Activated naive CD8-positive, alpha-beta T cell (primary cell): ENCODE results near the gene FDX2.
A peak's percentile ranks its signal among the peaks of the same experiment; 100 is the strongest.
"Not testable (repeated sequence)": the region's sequence is repeated elsewhere in the genome, so short reads cannot be mapped to it uniquely, and the experiment has no call there.

ENCODE experiments used
- H3K27ac Mint-ChIP-seq: one replicate; pipeline ENCODE4 v1.8.0; 2021; ENCODE audit warnings: mixed read lengths
- H3K27me3 Mint-ChIP-seq: one replicate; pipeline ENCODE4 v1.8.0; 2021; ENCODE audit warnings: mixed read lengths
- H3K36me3 Mint-ChIP-seq: one replicate; pipeline ENCODE4 v1.8.0; 2021; ENCODE audit warnings: mixed read lengths
- H3K4me1 Mint-ChIP-seq: one replicate; pipeline ENCODE4 v1.8.0; 2021; ENCODE audit warnings: low read depth, mixed read lengths
- H3K4me3 Mint-ChIP-seq: one replicate; pipeline ENCODE4 v1.8.0; 2021; ENCODE audit warnings: mild to moderate bottlenecking, mixed read lengths
- H3K9me3 Mint-ChIP-seq: one replicate; pipeline ENCODE4 v1.8.0; 2021; ENCODE audit warnings: low read depth, mixed read lengths

The FDX2 gene

GRCh38 chr19:10338940-10339339 is 23.1 kb upstream of the FDX2 start:
- Mint-ChIP-seq H3K4me3 (peak overlapping the region; percentile 91), H3K27me3 (no peaks in the 10 kb centered on the region), H3K4me1 (peaks cover 31% of the 10 kb centered on the region), H3K9me3 (no peaks in the 10 kb centered on the region), H3K27ac (peak overlapping the region; percentile 92), H3K36me3 (no peaks in the 10 kb centered on the region)

GRCh38 chr19:10336725-10337124 is 20.9 kb upstream of the FDX2 start:
- not testable (repeated sequence) for H3K4me3 Mint-ChIP-seq, H3K27me3 Mint-ChIP-seq, H3K9me3 Mint-ChIP-seq, H3K27ac Mint-ChIP-seq, H3K36me3 Mint-ChIP-seq
- H3K4me1 Mint-ChIP-seq, result peaks cover 48% of the 10 kb centered on the region

- Mint-ChIP-seq H3K27ac (no peak overlapping the region), H3K9me3 (no peaks in the 10 kb centered on the region), H3K27me3 (no peaks in the 10 kb centered on the region), H3K4me1 (peaks cover 46% of the 10 kb centered on the region), H3K36me3 (peaks cover 3% of the 10 kb centered on the region), H3K4me3 (no peak overlapping the region)
These were observed 19.7 kb upstream of the FDX2 start for GRCh38 chr19:10335352-10335985.

GRCh38 chr19:10334588-10335351 is 19.0 kb upstream of the FDX2 start:
- peak overlapping the region; percentile 53 for H3K4me3 Mint-ChIP-seq
- H3K27ac Mint-ChIP-seq, result no peak overlapping the region
- H3K4me1 Mint-ChIP-seq, result peaks cover 42% of the 10 kb centered on the region
- H3K9me3 Mint-ChIP-seq, result no peaks in the 10 kb centered on the region
- no peaks in the 10 kb centered on the region for H3K27me3 Mint-ChIP-seq
- peaks cover 3% of the 10 kb centered on the region for H3K36me3 Mint-ChIP-seq

GRCh38 chr19:10333758-10334587 is 18.2 kb upstream of the FDX2 start:
- H3K4me1 Mint-ChIP-seq, result peaks cover 34% of the 10 kb centered on the region
- no peaks in the 10 kb centered on the region for H3K9me3 Mint-ChIP-seq
- peak overlapping the region; percentile 96 for H3K27ac Mint-ChIP-seq
- H3K36me3 Mint-ChIP-seq, result peaks cover 3% of the 10 kb centered on the region
- peak overlapping the region; percentile 96 for H3K4me3 Mint-ChIP-seq
- H3K27me3 Mint-ChIP-seq, result no peaks in the 10 kb centered on the region

- H3K27me3 Mint-ChIP-seq, result no peaks in the 10 kb centered on the region
- no peaks in the 10 kb centered on the region for H3K9me3 Mint-ChIP-seq
- peak within 1 kb of the TSS; percentile 96 for H3K27ac Mint-ChIP-seq
- H3K36me3 Mint-ChIP-seq, result peaks cover 3% of the 10 kb centered on the region
- peak within 1 kb of the TSS; percentile 96 for H3K4me3 Mint-ChIP-seq
- H3K4me1 Mint-ChIP-seq, result peaks cover 26% of the 10 kb centered on the region
These were observed 17.3 kb upstream of the FDX2 start, which contains the start of gene RAVER1 for GRCh38 chr19:10332965-10333757. Gene RAVER1 (minus strand): TSS chr19:10333529. CDS start chr19:10333507, 22 bp downstream.

GRCh38 chr19:10332158-10332964 is 16.5 kb upstream of the FDX2 start:
- Mint-ChIP-seq H3K9me3 (no peaks in the 10 kb centered on the region), H3K4me1 (peaks cover 26% of the 10 kb centered on the region), H3K36me3 (peaks cover 3% of the 10 kb centered on the region), H3K27ac (peak overlapping the region; percentile 96), H3K4me3 (peak overlapping the region; percentile 96), H3K27me3 (no peaks in the 10 kb centered on the region)

GRCh38 chr19:10329555-10329954 is 13.7 kb upstream of the FDX2 start:
- peaks cover 3% of the 10 kb centered on the region for H3K36me3 Mint-ChIP-seq
- H3K27me3 Mint-ChIP-seq, result no peaks in the 10 kb centered on the region
- H3K9me3 Mint-ChIP-seq, result no peaks in the 10 kb centered on the region
- peaks cover 23% of the 10 kb centered on the region for H3K4me1 Mint-ChIP-seq
- H3K4me3 Mint-ChIP-seq, result no peak overlapping the region
- no peak overlapping the region for H3K27ac Mint-ChIP-seq

GRCh38 chr19:10328558-10329429 is 13.0 kb upstream of the FDX2 start:
- peaks cover 18% of the 10 kb centered on the region for H3K4me1 Mint-ChIP-seq
- H3K9me3 Mint-ChIP-seq, result no peaks in the 10 kb centered on the region
- no peaks in the 10 kb centered on the region for H3K27me3 Mint-ChIP-seq
- peaks cover 3% of the 10 kb centered on the region for H3K36me3 Mint-ChIP-seq
- no peak overlapping the region for H3K4me3 Mint-ChIP-seq
- H3K27ac Mint-ChIP-seq, result no peak overlapping the region

- H3K27ac Mint-ChIP-seq, result no peak overlapping the region
These were observed 12.0 kb upstream of the FDX2 start for GRCh38 chr19:10327793-10328192.

GRCh38 chr19:10325732-10326131 is 9.9 kb upstream of the FDX2 start:
- Mint-ChIP-seq H3K27ac (no peak overlapping the region), H3K4me1 (peaks cover 2% of the 10 kb centered on the region), H3K36me3 (no peaks in the 10 kb centered on the region), H3K4me3 (no peak overlapping the region), H3K9me3 (no peaks in the 10 kb centered on the region), H3K27me3 (no peaks in the 10 kb centered on the region)

More at GRCh38 chr19:10327793-10328192, 12.0 kb upstream of the FDX2 start:
- Mint-ChIP-seq H3K9me3 (no peaks in the 10 kb centered on the region), H3K4me1 (peaks cover 12% of the 10 kb centered on the region), H3K27me3 (no peaks in the 10 kb centered on the region), H3K36me3 (peaks cover 2% of the 10 kb centered on the region), H3K4me3 (no peak overlapping the region)

- no peaks in the 10 kb centered on the region for H3K27me3 Mint-ChIP-seq
- peak overlapping the region; percentile 41 for H3K27ac Mint-ChIP-seq
- H3K4me1 Mint-ChIP-seq, result no peaks in the 10 kb centered on the region
- H3K4me3 Mint-ChIP-seq, result no peak overlapping the region
- no peaks in the 10 kb centered on the region for H3K36me3 Mint-ChIP-seq
- H3K9me3 Mint-ChIP-seq, result no peaks in the 10 kb centered on the region
These were observed 6.3 kb upstream of the FDX2 start for GRCh38 chr19:10321874-10322835.
